Fibroblast of the aortic adventitia (primary cell): ENCODE data around the gene DUSP8. TPM values are rescaled to one million over a fixed set of nuclear protein-coding genes. Genes with fewer than 3 reads are reported as not detected.

Source experiments
- DNase-seq: peaks from one replicate; pipeline ENCODE4 v3.0.0-alpha.2; 2010; ENCODE audit warnings: low read depth
- H3K4me3 ChIP-seq: 2 replicates; pipeline ENCODE4 v1.5.1; 2011; ENCODE audit warnings: low read depth, mild to moderate bottlenecking, control low read depth, low read length, moderate library complexity
- total RNA-seq: library from RNA; depleted of rRNA; stranded (reverse); fragments of >200 nt; gene quantifications from 2 replicates; pipeline ENCODE4 v1.2.3, GENCODE V29; 2012; ENCODE audit warnings: low replicate concordance
- TF ChIP-seq, protein P1 (sequence below): IDR thresholded peaks from 2 replicates; pipeline ENCODE4 v1.5.1; 2011; ENCODE audit warnings: mild to moderate bottlenecking, low read length, control low read depth, inconsistent platforms; ENCODE audit not compliant: insufficient read depth

Gene DUSP8
- total RNA-seq, 1 donor: 0.36 TPM

- H3K4me3 ChIP-seq: no peak overlapping the region
- DNase-seq: no peak
- TF ChIP-seq, protein P1, sequence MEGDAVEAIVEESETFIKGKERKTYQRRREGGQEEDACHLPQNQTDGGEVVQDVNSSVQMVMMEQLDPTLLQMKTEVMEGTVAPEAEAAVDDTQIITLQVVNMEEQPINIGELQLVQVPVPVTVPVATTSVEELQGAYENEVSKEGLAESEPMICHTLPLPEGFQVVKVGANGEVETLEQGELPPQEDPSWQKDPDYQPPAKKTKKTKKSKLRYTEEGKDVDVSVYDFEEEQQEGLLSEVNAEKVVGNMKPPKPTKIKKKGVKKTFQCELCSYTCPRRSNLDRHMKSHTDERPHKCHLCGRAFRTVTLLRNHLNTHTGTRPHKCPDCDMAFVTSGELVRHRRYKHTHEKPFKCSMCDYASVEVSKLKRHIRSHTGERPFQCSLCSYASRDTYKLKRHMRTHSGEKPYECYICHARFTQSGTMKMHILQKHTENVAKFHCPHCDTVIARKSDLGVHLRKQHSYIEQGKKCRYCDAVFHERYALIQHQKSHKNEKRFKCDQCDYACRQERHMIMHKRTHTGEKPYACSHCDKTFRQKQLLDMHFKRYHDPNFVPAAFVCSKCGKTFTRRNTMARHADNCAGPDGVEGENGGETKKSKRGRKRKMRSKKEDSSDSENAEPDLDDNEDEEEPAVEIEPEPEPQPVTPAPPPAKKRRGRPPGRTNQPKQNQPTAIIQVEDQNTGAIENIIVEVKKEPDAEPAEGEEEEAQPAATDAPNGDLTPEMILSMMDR: no peak
Observed at GRCh38 chr11:1553808-1554594, 18.1 kb downstream of the DUSP8 start.

GRCh38 chr11:1549338-1550330 lies 22.4 kb downstream of the DUSP8 start:
- no peak overlapping the region for H3K4me3 ChIP-seq
- TF ChIP-seq, protein P1: no peak
- no peak for DNase-seq

DNA sequence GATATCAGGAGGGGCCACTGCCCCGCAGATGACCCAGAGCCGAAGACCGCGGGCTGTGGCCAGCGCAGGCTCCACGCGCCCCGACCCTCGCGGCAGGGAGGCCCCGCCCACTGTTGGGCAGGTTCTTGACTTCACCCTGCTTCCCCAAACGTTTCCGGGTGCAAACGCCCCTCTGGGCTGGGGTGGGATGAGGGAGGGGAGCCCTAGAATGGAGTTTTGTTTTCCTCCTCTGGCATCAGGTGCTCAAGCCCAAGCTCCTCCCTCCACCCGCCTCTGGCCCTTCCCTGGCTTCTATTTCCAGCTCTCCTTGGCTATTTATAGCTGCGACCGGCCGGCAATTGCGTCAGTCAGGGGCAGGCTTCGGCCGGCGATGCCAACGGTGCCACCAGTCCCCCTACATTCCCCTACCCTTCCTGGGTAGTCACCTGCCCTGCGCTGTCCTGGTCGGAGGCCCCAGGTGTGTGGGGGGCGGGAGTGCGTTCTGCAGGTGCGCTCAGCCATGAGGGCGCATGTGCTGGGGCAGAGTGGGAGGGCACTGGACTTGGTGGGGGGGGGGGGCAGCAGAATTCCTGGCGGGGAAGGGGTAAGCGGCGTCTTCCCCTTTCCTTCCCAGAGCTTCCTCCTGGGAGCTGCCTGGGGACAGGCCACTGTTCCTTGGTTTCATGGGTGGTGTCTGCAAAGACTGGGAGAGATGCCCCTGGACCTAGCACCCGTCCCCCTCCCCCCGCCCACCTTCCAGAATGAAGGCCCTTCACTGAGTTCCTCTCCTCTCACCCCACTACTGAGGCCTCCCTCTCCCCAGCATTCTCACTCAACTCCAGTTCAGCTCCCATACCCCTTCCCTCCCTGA lies 23.6 kb downstream of the DUSP8 start:
- no peak overlapping the region for H3K4me3 ChIP-seq
- TF ChIP-seq, protein P1: no peak
- DNase-seq: peak; percentile 39

DNA sequence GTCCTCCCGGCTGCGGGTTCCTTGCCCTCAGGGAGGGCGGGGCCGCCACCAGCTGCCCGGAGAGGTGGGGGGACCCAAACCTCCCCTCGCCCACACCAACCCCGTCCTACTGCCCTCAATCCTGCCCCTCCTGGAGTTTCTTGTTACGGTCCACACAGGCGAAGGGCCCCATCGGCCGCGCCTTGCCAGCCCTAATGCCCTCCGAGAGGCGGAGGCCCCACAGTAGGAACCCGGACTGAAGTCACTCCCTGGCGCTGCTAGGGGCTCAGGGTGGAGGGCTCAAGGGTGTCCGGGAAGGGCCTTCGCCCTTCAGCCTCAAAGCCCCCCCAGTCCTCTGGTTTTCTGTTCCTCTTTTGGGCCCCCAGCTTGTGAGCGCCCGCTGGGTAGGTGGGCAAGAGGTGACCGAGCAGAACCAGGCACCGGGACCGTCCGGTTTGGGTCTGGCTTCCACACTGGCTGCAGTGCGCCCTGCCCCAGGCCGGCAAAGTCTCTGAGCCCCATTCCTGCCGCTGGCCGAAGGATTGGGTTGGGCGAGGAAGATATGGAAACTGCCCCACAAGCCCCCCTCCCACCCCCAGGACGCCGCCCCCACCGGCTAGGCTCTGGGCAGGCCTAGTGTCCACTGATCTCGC lies 24.5 kb downstream of the DUSP8 start:
- no peak overlapping the region for H3K4me3 ChIP-seq
- TF ChIP-seq, protein P1: no peak
- no peak for DNase-seq

DNA sequence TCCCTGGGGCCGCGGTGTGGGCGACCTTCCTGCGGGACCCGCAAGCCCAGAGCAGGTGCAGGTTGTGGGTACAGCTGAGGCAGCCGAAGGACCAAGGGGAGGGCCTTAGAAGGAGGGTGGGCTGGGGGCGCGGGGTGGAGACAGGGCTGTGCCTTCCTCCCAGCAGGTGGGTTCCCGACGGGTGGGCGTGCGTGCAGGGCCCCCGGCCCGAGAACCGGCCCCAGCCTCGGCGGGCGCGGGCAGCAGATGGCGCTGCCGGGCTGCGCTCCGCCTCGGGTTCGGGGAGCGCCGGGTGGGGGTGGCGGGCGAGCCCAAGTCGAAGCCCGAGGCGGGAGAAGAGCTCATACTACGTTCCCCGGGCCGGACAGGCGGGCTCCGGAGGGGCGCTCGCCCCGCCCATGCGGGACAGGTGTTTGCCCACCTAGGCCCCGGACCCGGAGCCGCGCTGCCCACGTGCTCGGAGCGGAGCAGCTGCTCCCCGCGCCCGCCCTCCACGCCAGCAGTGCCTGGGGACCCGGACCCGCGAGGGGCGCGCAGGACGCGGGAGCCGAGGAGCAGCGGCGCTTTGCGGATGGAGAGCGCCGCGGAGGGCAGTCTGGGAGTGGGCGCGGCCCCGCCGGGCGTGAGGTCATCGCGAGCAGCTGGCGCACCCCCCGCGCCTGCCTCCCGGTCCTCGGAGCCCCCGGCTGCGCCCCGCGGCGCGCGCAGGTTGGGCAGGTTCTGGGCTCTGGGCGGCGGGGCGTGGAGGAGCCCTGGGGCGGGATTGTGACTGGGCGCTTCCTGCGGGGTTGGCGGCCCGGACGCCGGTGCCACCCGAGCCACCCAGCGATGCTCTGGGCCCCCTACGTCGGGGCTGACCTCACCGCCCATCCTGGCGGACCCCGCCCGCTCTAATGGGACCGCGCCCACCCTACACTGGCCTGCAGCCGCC lies 25.3 kb downstream of the DUSP8 start:
- TF ChIP-seq, protein P1: peak; percentile 42
- no peak overlapping the region for H3K4me3 ChIP-seq
- DNase-seq: no peak
